HG02943 (cell line): ENCODE results near the gene TJP1.
"Not testable (repeated sequence)": the region's sequence is repeated elsewhere in the genome, so short reads cannot be mapped to it uniquely, and the experiment has no call there.

Experiments
- ATAC-seq: cut with Tn5 transposase; IDR thresholded peaks from one replicate; pipeline ENCODE4 v1.9.1; 2021; ENCODE audit warnings: mild to moderate bottlenecking, low read depth, moderate library complexity; ENCODE audit not compliant: unreplicated experiment

Gene TJP1

GRCh38 chr15:29759596-29759995, 62.7 kb downstream of the TJP1 start:
- ATAC-seq, result no peak

- ATAC-seq, result no peak
Observed at GRCh38 chr15:29756358-29757267, 65.7 kb downstream of the TJP1 start.

- not testable (repeated sequence) for ATAC-seq
Observed at GRCh38 chr15:29754009-29754408, 68.3 kb downstream of the TJP1 start.

GRCh38 chr15:29753506-29753905, 68.8 kb downstream of the TJP1 start:
- no peak for ATAC-seq

- ATAC-seq, result no peak
Observed at GRCh38 chr15:29750754-29751153, 71.5 kb downstream of the TJP1 start.

GRCh38 chr15:29749365-29750086, 72.7 kb downstream of the TJP1 start:
- ATAC-seq, result no peak

GRCh38 chr15:29747837-29748417, 74.3 kb downstream of the TJP1 start:
- ATAC-seq, result no peak

- ATAC-seq, result no peak
Observed at GRCh38 chr15:29743475-29743874, 78.8 kb downstream of the TJP1 start.

GRCh38 chr15:29740692-29741311, 81.5 kb downstream of the TJP1 start:
- ATAC-seq, result no peak

- ATAC-seq, result no peak
Observed at GRCh38 chr15:29736744-29737020, 85.6 kb downstream of the TJP1 start.

- no peak for ATAC-seq
Observed at GRCh38 chr15:29736012-29736743, 86.1 kb downstream of the TJP1 start.

- no peak for ATAC-seq
Observed at GRCh38 chr15:29734917-29735572, 87.2 kb downstream of the TJP1 start.

- ATAC-seq, result no peak
Observed at GRCh38 chr15:29731865-29732264, 90.4 kb downstream of the TJP1 start.

GRCh38 chr15:29730471-29730870, 91.8 kb downstream of the TJP1 start:
- ATAC-seq, result not testable (repeated sequence)

- ATAC-seq, result no peak
Observed at GRCh38 chr15:29728418-29728817, 93.8 kb downstream of the TJP1 start.

- ATAC-seq, result no peak
Observed at GRCh38 chr15:29727871-29728270, 94.4 kb downstream of the TJP1 start.

- no peak for ATAC-seq
Observed at GRCh38 chr15:29726553-29726952, 95.7 kb downstream of the TJP1 start.

GRCh38 chr15:29724026-29724425, 98.2 kb downstream of the TJP1 start:
- ATAC-seq, result no peak

- ATAC-seq, result no peak
Observed at GRCh38 chr15:29713784-29714183, 108.5 kb downstream of the TJP1 start.
